Hindlimb muscle (tissue), 1 donor: ENCODE measurements around the gene KCNH2. TPM values are rescaled to one million over a fixed set of nuclear protein-coding genes. Genes with fewer than 3 reads are reported as not detected.
A peak's percentile ranks its signal among the peaks of the same experiment; 100 is the strongest.

Experiments used
- DNase-seq: peaks from one replicate; pipeline ENCODE4 v3.0.0-alpha.2; 2013
- polyA plus RNA-seq: library from polyadenylated mRNA; unstranded; fragments of 120-200 nt; gene quantifications from one replicate; pipeline ENCODE4 v1.2.1, GENCODE V29; 2013; ENCODE audit not compliant: insufficient read length

KCNH2 gene
- polyA plus RNA-seq, 1 donor = 29.3 TPM

DNA sequence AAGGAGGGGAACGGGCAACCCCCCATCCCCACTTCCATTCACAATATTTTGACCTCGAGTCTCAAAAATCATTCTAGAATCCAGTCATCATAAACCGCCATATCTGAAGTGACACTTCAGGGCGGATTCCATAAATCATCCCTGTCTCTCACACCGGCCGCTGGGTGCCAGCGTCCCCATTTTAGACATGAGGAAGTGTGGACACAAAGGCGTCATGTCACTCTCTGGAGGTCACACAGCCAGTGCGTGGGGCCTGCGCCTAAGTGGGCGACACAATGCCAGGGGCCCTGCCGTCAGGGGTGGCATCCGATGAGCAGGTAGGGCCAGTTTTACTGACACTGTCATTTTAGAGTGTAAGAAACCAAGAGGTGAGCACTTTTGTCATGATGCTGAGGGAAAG, 19.5 kb downstream of the KCNH2 start:
- no peak for DNase-seq

DNA sequence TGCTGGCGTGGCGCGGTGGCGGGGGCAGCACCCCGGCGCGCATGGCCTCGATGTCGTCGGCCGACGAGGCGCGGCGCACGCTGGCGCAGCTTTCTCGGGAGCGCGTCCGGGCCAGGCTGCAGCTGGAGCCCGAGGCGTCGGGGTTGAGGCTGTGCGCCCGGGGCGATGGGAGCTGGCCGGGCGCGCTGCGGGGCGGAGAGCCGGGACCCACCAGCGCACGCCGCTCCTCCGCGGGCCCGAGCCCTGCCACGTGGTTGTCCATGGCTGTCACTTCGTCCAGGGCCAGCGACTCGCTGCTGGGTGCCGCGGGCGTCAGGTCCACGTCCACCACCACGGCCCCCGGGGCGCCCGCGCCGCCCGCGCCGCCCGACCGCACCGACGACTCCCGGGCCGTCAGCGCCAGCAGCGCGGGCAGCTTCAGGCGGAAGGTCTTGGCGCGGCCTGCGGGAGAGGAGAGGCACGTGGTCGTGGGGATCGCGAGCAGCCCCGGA, 20.0 kb downstream of the KCNH2 start:
- DNase-seq = no peak

DNA sequence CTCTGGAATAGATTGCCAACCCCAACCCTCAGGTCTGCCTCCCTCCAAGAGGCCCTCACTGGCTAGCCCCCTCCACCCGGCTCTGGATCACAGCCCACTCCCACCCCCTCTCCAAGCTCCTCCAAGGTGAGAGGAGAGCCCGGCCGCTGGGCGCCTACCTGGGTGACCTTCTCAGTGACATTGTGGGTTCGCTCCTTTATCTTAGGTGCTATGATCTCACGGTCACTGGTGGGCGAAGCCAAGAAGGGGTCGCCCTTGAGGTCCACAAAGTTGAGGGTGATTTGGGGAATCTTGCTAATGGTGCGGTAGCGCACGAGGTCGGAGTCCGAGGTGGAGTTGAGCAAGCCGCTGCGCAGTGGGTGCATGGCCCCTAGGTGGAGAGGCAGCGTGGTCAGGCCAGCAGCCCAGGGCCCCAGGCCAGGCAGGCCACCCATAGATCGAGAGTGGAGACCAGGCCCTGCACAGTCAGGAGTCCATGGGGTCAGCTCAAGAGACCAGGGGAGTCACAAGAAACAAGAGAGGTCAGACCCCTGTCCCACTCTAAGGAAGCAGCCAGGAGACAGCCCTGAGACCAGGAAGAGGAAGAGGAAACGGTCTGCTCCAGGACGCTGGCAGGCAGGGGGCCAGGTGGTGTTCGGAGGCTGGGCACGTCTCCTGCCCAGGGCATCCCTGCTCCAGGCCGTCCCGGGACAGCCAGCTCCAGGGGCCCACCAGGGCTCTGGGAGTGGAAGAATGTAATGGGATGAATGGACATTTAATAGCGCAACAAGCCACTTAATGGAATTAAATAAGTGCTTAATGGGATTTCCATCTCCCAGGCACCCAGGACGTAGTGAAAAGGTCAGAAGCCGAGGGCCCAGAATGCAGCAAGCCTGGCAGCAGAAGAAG, 20.7 kb downstream of the KCNH2 start:
- no peak for DNase-seq

DNA sequence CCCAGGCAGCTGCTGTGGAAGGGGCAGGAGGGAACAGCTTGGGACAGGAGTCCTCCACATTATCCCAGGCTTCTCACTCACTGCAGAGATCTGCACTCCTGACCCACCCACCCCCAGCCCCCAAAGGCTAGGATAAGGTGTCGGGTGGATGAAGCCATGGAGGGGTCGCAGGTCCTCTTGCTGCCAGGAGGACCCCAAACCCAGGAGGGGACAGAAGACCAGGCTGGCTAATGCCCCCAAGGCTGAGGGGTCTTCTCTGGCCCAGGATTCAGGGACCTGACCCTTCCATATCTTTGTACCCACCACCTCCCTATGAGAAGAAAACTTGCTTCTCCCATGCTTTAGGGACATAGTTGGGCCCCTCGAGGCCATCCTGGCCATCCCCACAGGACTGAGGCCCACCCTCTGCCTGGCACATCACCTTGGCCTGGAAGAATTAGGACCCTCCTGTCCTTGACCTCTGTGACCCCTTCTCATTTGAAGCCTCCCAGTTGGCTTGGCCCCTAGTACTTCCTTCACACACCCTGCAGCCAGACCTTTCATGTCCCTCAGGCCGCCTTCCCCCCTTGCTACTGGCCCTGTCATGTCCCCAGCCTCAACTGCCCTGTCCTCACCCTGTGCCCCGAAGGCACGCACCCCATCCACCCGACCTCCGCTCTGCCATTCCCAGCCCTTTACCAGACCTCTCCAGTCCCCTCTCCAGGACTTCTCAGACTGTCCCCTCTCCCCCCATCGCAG, 21.6 kb downstream of the KCNH2 start:
- no peak for DNase-seq

DNA sequence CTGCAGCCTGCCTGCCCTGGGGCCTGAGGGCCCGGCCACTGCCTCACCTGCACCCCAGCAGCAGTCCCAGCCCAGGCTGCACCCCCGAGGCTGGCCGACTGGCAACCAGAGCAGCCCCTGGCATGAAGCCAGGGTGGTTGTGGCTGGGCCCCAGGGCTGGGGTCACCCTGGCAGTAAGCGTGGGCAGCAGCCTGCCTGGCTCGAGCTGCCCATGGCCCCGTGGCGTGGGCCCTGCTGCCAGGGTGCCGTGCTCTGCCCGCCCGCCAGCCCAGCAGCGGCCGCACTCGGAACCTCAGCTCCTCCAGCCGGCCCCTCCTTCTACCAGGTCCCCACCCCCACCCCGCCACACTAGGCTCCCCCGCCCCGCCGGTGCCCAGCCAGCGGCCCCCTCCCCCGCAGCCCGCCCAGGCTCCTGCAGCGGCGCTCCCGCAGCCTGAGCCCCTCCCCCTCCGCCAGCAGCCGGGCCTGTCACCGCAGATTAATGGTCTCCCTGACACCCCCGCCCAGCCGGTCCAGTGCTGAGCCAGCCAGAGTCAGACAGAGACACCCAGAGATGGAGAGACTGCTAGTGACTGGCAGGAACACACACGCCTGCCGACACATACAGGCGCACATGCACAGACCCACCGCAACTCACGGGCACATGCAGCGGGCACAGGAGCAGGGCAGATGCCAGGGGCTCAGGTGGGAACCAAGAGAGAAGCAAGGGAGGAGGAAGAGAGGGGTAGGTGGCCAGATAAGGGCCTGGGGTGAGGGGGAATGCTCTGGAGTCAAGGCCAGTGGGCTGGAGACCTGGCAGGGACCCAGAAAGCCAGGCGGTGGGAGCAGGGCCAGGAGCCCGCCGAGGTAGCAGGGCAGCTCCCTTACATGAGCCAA, 22.4 kb downstream of the KCNH2 start:
- peak; percentile 46 for DNase-seq

DNA sequence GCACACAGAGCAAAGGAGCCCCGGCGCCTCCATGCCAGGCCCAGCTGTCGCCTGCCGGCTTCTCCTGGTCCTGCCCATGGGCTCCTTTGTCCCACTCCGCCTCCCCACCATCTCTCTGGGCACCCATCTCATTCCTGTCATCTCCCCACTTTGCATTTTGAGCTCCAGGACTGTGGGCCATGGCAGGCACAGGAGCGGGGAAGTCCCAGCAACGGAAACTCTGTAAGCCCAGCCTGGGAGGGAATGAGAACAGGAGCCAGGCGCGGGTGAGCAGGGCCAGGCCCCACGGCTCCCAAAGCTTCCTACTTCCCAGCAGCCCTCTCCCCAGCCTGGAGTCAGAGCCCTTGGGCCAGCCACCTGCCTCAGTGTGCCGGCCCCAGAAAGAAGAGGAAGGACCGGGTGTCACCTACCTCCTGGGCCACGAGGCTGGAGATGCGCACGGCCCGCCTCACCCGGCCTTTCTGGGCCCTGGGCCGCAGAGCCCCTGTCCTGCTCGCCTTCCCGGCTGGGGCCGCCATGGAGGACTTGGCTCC, 23.1 kb downstream of the KCNH2 start:
- no peak for DNase-seq

DNA sequence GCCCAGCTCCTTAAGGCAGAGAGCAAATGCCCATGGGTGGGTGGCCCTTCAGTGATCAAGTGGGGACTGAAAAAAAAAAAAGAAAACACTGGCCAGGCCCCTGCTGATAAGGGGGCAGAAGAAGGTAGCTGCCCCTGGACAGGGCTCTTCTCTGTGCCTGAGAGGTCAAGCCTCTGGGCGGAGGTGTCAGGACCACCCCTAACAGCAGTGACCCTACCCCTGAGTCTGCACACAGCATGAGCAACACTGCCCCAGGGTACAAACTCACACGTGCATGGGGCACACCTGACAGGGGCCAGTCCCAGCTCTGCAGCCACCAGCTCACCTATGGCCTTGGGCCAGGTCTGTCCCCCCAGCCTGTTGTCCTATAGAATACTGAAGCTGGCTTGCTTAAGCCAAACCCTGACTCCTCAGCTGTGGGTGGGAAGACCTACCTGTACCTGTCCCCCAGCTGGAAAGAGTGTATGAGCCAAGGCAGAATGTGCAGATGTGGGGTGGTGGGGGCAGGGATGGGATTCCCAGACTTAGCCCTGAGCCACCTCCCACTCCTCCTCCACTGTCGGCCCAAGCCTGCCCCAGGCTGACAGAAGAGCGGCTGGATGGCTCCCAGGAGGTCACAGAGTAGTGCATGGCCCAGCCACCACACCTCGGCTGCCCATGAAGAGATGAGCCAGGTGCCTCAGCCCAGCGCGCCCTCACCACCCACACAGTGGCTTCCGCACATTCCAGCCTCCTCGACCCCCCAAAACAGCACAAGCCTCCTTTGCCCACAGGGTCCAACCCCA, 23.7 kb downstream of the KCNH2 start:
- no peak for DNase-seq

DNA sequence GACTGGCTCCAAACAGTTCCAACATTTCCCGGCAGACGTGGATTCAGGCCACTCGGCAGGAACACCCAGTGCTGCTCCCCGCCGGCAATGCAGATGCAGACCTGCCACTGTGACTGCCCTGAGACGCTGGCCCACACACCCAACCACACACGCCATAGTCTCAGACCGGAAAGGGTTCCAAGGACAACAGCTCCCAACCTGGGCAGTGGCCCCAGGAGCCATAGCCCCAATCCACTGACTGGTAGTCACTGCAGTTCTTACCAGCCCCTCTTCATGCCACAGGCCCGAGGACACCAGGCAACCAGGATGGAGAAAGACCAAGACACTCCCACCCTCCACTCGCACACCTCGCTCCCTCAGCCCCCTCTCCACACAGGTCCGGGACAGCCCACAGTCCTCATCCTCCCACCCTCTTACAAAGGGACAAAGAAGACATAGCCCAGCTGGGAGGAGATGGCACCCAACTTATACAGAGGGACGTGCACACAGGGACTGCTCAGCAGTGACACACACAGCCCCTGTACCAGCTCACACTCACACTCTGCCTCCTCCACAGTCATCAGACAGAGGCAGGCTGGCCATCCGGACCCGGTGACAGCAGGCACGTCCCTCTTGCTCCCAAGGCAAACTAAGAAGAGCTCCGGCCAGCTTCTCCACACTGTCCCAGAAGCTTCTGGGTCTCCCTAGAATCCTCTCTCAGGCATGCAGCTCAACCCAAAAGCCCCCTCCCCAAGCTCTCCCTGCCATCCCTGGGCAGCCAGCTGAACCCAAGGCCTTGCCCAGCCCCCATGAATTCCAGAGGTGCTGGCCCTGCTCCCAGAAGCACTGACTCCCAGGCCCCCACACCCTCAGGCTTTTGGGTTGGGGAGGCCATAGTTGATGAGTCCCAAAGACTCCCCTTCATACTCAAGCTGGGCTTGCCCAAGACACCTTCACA, 24.8 kb downstream of the KCNH2 start:
- no peak for DNase-seq

DNA sequence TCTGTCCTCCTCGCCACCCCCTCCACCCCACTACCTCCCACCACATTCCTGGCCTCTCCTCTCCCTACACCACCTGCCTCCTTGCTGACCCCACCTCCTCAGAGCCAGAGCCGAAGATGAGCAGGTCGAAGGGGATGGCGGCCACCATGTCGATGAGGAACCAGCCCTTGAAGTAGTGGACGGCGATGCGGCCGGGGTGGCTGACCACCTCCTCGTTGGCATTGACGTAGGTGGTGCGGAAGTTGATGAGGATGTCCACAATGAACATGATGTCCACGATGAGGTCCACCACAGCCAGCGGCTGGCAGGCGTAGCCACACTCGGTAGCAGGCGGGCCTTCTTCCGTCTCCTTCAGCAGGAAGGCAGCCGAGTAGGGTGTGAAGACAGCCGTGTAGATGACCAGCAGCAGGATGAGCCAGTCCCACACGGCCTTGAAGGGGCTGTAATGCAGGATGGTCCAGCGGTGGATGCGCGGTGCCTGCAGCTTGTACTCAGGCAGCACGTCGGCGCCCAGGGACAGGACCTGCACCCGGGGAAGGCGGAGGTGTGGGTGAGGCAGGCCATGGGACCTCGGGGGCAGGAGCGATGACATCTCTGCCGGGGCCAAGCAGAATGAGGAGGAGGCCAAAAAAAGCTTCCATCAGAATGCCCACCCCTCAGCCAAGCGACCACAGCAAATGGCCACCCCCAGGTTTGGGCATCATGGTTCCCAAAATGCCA, 25.6 kb downstream of the KCNH2 start:
- no peak for DNase-seq

DNA sequence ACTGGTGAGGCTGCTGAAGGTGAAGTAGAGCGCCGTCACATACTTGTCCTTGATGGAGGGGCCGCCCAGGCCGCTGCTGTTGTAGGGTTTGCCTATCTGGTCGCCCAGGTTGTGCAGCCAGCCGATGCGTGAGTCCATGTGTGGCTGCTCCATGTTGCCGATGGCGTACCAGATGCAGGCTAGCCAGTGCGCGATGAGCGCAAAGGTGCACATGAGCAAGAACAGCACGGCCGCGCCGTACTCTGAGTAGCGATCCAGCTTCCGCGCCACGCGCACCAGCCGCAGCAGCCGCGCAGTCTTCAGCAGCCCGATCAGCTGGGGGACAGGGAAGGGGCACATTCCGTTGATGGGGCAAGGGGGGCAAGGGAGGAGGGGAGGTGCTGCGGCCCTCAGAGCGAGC, 26.6 kb downstream of the KCNH2 start:
- no peak for DNase-seq

DNA sequence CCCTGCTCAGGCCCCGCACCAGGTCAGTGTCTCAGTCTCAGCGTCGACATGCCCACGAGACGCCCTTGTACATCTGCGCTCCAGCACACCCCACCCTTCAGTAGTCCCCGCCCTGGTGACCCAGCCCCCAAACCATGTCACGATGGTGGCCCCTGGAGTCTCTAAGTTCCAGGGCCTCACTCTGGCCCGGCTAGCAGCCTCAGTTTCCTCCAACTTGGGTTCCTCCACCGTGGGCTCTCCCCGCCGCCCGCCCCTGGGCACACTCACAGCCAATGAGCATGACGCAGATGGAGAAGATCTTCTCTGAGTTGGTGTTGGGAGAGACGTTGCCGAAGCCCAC, 27.0 kb downstream of the KCNH2 start:
- no peak for DNase-seq

DNA sequence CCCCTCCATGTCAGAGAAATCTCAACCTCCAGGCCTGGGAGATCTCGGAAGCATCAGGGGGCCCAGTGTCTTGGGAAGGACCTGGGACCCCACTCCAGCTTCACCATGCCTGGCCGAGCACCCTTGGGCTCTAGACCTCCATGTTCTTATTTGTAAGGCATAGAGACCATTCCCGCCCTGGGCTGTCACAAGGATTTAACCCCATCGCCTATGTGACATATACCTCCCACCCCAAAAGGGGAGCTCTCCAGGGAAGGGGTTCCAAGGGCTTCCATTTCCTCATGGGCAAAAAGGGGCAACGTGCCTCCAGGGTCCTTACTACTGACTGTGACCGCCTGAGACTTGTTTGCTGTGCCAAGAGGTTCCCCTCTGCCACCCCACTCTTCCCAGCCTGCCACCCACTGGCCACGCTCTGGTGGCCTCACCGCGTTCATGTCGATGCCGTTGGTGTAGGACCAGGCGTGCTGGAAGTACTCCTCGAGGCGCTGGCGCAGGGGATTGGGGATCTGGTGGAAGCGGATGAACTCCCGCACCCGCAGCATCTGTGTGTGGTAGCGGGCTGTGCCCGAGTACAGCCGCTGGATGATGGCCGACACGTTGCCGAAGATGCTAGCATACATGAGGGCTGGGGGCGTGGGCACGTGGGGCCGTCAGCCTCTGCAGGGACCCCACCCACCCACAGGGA, 27.5 kb downstream of the KCNH2 start:
- DNase-seq = no peak

DNA sequence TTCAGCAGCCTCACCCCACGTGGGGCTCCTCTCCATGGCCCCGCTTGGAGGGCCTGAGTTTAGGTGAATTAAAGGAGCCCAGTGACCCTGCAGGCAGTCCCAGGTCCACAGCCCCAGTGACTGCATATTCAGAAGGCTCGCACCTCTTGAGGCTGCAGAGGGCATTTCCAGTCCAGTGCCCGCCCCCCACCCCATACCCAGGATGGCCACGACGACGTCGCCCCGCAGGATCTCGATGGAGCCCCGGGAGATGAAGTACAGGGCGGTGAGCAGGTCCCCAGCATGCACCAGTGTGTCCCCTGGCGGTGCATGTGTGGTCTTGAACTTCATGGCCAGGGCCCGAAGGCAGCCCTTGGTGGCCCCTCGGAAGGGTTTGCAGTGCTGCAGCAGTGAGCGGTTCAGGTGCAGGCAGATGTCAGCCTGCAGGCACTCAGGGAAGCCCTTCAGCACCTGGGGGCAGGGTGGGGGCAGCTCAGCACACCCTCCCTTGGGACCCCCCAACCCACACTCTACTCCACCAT, 28.1 kb downstream of the KCNH2 start:
- DNase-seq = no peak

DNA sequence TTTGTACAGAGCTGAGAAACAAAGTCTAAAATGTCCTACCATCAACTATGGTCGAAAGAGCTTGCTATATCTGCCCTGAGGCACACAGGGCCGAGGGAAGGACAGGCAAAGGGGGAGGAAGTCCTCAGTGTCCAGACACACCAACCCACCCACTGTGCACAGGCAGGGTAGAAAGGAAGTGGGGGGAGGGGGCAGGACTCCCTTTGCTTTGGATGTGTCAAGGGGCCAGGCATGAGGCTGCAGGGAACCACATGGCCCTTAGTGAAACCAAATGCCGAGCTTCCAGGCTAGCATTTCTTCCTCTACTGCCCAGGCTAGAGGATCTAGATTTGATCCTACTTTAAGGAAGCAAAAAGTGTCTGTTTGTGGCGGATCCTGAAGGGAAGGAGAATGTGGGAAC, 28.6 kb downstream of the KCNH2 start:
- no peak for DNase-seq

DNA sequence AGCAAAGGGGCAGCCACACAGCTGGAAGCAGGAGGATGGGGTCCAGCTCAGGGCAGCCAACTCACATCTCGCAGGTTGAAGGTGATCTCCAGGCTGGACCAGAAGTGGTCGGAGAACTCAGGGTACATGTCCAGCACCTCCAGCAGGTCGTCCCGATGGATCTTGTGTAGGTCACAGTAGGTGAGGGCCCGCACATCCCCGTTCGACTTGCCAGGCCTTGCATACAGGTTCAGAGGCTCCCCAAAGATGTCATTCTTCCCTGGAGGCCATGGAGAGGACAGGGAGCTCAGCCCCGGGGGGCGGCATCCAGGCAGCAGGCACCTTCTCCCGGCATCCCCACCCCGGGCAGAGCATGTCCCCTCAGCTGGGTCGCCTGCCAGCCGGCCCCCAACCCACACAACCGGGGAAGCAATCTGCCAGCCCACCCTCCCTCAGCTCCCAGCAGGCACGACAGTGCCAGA, 29.3 kb downstream of the KCNH2 start:
- no peak for DNase-seq

DNA sequence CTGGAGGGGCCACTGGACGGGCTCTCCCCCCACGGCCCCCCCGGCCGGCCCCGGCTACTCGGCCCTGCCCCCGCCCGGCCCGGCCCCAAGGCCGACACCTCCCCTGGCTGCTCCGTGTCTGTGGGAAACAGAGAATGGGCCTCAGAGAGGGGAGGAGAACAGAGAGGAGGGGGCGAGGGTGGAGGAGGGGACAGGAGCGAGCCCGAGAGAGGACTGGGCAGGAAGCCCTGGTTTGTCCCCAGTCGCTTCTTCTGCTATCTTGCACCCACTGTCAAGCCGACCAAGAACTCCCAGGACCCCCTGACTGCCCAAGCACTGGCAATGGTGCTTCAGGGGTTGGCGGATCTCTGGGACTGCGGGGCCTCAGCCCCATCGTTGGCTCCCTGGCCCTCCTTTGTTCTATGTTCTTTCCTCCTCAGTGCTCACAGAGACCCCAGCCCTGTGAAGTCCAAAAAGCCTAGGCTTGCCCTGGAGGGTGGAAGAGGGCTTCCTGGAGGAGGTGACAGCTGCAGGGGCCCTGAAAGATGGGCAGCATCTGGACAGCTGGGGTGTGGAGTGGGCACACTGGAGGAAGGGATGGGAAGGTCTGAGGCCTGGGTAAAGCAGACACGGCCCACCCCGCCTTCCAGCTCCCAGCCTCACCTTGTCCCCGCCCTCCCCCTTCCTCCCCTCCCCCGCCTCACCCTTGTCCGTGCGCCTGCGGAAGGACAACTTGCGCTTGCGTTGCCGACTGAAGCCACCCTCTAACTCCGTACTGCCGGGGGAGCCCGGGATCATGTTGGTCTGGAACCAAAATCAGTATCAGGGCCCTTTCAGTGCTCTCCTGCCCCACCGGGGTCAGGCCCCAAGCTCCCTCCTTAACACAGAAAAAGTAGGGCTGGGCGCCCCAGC, 30.1 kb downstream of the KCNH2 start:
- DNase-seq = no peak

DNA sequence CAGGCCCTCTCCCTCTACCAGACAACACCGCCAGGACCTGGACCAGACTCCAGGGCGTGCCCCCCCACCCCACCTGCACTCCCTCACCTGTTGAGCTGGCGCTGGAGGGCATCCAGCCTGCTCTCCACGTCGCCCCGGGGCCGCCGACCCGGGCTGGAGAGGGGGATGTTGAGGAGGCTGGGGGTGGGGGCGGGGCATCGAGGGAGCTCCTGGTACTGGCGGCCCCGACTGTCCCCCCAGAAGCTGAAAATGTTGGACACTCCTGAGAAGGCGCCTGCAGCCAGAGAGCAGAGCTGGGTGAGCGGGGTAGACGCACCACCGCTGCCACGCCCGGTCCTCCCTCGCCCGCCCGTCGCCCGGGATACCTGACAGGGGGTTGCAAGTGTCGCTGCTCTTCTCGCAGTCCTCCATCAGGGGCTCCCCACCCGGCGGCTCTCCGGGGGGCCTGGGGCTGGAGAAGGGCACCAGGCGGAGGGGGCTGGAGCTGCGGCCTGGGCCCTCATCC, 30.8 kb downstream of the KCNH2 start:
- no peak for DNase-seq
